Activated T-cell treated with anti-CD3 and anti-CD28 coated beads, Interleukin-2, amount 50 U/mL, for 72 hours (primary cell): Measurements from ENCODE around the gene STK4. TPM values are rescaled to one million over a fixed set of nuclear protein-coding genes. Genes with fewer than 3 reads are reported as not detected.
A peak's percentile ranks its signal among the peaks of the same experiment; 100 is the strongest.

ENCODE experiments used
- ATAC-seq, 2 donors: fragments of 150-1000 bp; cut with Tn5 transposase; replicated peaks in 1 of 2; 2 replicates each; pipeline ENCODE4 v1.10.0; 2021; ENCODE audit warnings: moderate library complexity in 2 of 2, mild to moderate bottlenecking in 1 of 2
- DNase-seq, 2 donors: peaks; one replicate each; pipeline ENCODE4 v3.0.0; 2021 to 2022; ENCODE audit warnings: mixed read lengths in 1 of 2
- H3K27ac Mint-ChIP-seq: one replicate; pipeline ENCODE4 v1.8.0; 2022; ENCODE audit warnings: mild to moderate bottlenecking, moderate library complexity, mixed read lengths
- H3K27me3 Mint-ChIP-seq: one replicate; pipeline ENCODE4 v1.8.0; 2022; ENCODE audit warnings: low read depth, mixed read lengths
- H3K36me3 Mint-ChIP-seq, 2 donors: one replicate each; pipeline ENCODE4 v1.8.0; 2022; ENCODE audit warnings: mixed read lengths in 2 of 2, mild to moderate bottlenecking in 1 of 2; ENCODE audit not compliant: insufficient read depth in 2 of 2
- H3K4me1 Mint-ChIP-seq: one replicate; pipeline ENCODE4 v1.8.0; 2022; ENCODE audit warnings: low read depth, mixed read lengths
- H3K4me3 Mint-ChIP-seq, 2 donors: one replicate each; pipeline ENCODE4 v1.8.0; 2022; ENCODE audit warnings: mild to moderate bottlenecking in 2 of 2, mixed read lengths in 2 of 2, moderate library complexity in 2 of 2
- H3K9me3 Mint-ChIP-seq, 2 donors: one replicate each; pipeline ENCODE4 v1.8.0; 2022; ENCODE audit warnings: mixed read lengths in 2 of 2
- total RNA-seq, 2 donors: library from RNA; stranded (reverse); gene quantifications; one replicate each; pipeline ENCODE4 v1.2.3, GENCODE V29; 2022

Gene STK4
- total RNA-seq, 2 donors from 2014 or later: 161 to 162 TPM

- H3K36me3 Mint-ChIP-seq: peaks cover 21 to 36% of the 10 kb centered on the region in 2 donors
- H3K9me3 Mint-ChIP-seq: peaks cover 0 to 2% of the 10 kb centered on the region in 2 donors
- H3K4me1 Mint-ChIP-seq: peaks cover 80% of the 10 kb centered on the region
- peak overlapping the region; percentile 96 for H3K27ac Mint-ChIP-seq
- peak in 1 of 2 donors; percentile 21 for DNase-seq
- no peaks in the 10 kb centered on the region for H3K27me3 Mint-ChIP-seq
- H3K4me3 Mint-ChIP-seq: peak overlapping the region; percentile 94 to 99
- peak in 1 of 2 donors; percentile 21 for ATAC-seq
These were observed 7.2 kb upstream of the STK4 start for GRCh38 chr20:44959082-44959637.

- DNase-seq (peak; percentile 72 to 83), ATAC-seq (peak; percentile 77 to 78)
- Mint-ChIP-seq H3K4me3 (peak overlapping the region; percentile 94 to 99), H3K27ac (peak overlapping the region; percentile 96), H3K9me3 (peaks cover 0 to 2% of the 10 kb centered on the region in 2 donors), H3K4me1 (peaks cover 80% of the 10 kb centered on the region), H3K27me3 (no peaks in the 10 kb centered on the region), H3K36me3 (peaks cover 19 to 35% of the 10 kb centered on the region in 2 donors)
These were observed 6.6 kb upstream of the STK4 start for GRCh38 chr20:44959638-44960102.

GRCh38 chr20:44960103-44960852 is 6.0 kb upstream of the STK4 start, which contains the start of gene TOMM34:
Gene TOMM34, minus strand, starts transcription at chr20:44960397. Its CDS starts 64 bp downstream, at chr20:44960333.
- H3K27me3 Mint-ChIP-seq: no peaks in the 10 kb centered on the region
- peak within 1 kb of the TSS; percentile 96 for H3K27ac Mint-ChIP-seq
- peak; percentile 91 to 95 for ATAC-seq
- H3K9me3 Mint-ChIP-seq: peaks cover 0 to 2% of the 10 kb centered on the region in 2 donors
- H3K4me3 Mint-ChIP-seq: peak within 1 kb of the TSS; percentile 94 to 99
- peaks cover 16 to 29% of the 10 kb centered on the region in 2 donors for H3K36me3 Mint-ChIP-seq
- peak; percentile 97 to 98 for DNase-seq
- peaks cover 83% of the 10 kb centered on the region for H3K4me1 Mint-ChIP-seq

GRCh38 chr20:44961011-44961869 is 5.1 kb upstream of the STK4 start:
- H3K27ac Mint-ChIP-seq: peak overlapping the region; percentile 93
- peaks cover 0 to 2% of the 10 kb centered on the region in 2 donors for H3K9me3 Mint-ChIP-seq
- peaks cover 13 to 21% of the 10 kb centered on the region in 2 donors for H3K36me3 Mint-ChIP-seq
- peaks cover 82% of the 10 kb centered on the region for H3K4me1 Mint-ChIP-seq
- H3K4me3 Mint-ChIP-seq: peak overlapping the region; percentile 94 to 99
- H3K27me3 Mint-ChIP-seq: no peaks in the 10 kb centered on the region
- ATAC-seq (no peak), DNase-seq (no peak)

GRCh38 chr20:44961870-44962267 is 4.4 kb upstream of the STK4 start:
- H3K36me3 Mint-ChIP-seq: peaks cover 13 to 22% of the 10 kb centered on the region in 2 donors
- no peaks in the 10 kb centered on the region for H3K27me3 Mint-ChIP-seq
- peaks cover 0 to 2% of the 10 kb centered on the region in 2 donors for H3K9me3 Mint-ChIP-seq
- H3K4me3 Mint-ChIP-seq: peak overlapping the region; percentile 39 to 94
- DNase-seq (no peak), ATAC-seq (no peak)
- peaks cover 76% of the 10 kb centered on the region for H3K4me1 Mint-ChIP-seq
- H3K27ac Mint-ChIP-seq: no peak overlapping the region

GRCh38 chr20:44962483-44962882 is 3.8 kb upstream of the STK4 start:
- no peak overlapping the region for H3K27ac Mint-ChIP-seq
- ATAC-seq (no peak), DNase-seq (no peak)
- H3K27me3 Mint-ChIP-seq: no peaks in the 10 kb centered on the region
- peaks cover 0 to 2% of the 10 kb centered on the region in 2 donors for H3K9me3 Mint-ChIP-seq
- no peak overlapping the region for H3K4me3 Mint-ChIP-seq
- H3K36me3 Mint-ChIP-seq: peaks cover 16 to 23% of the 10 kb centered on the region in 2 donors
- peaks cover 71% of the 10 kb centered on the region for H3K4me1 Mint-ChIP-seq

GRCh38 chr20:44963325-44964215 is 2.7 kb upstream of the STK4 start:
- Mint-ChIP-seq H3K27me3 (no peaks in the 10 kb centered on the region), H3K9me3 (peaks cover 0 to 2% of the 10 kb centered on the region in 2 donors), H3K36me3 (peaks cover 13 to 19% of the 10 kb centered on the region in 2 donors), H3K4me1 (peaks cover 63% of the 10 kb centered on the region), H3K27ac (peak overlapping the region; percentile 7), H3K4me3 (peak overlapping the region in 1 of 2 donors; percentile 5)
- ATAC-seq (no peak), DNase-seq (no peak)

GRCh38 chr20:44965651-44966029 is 672 bp upstream of the STK4 start:
- no peak for DNase-seq
- ATAC-seq: no peak
- peaks cover 7 to 11% of the 10 kb centered on the region in 2 donors for H3K36me3 Mint-ChIP-seq

GRCh38 chr20:44967207-44967807 is 995 bp downstream of the STK4 start:
- ATAC-seq: peak in 1 of 2 donors; percentile 33
- H3K27me3 Mint-ChIP-seq: no peaks in the 10 kb centered on the region

More at GRCh38 chr20:44965651-44966029, 672 bp upstream of the STK4 start:
- H3K27me3 Mint-ChIP-seq: no peaks in the 10 kb centered on the region
- H3K4me3 Mint-ChIP-seq: peak overlapping the region; percentile 87 to 99
- peak overlapping the region; percentile 43 for H3K27ac Mint-ChIP-seq
- H3K9me3 Mint-ChIP-seq: peaks cover 0 to 2% of the 10 kb centered on the region in 2 donors
- peaks cover 67% of the 10 kb centered on the region for H3K4me1 Mint-ChIP-seq

GRCh38 chr20:44969300-44969894 is 3.1 kb downstream of the STK4 start:
- DNase-seq (peak in 1 of 2 donors; percentile 33), ATAC-seq (no peak)
- no peaks in the 10 kb centered on the region for H3K9me3 Mint-ChIP-seq
- peaks cover 17 to 29% of the 10 kb centered on the region in 2 donors for H3K36me3 Mint-ChIP-seq
- H3K27me3 Mint-ChIP-seq: no peaks in the 10 kb centered on the region
- peak overlapping the region; percentile 43 for H3K27ac Mint-ChIP-seq
- peaks cover 67% of the 10 kb centered on the region for H3K4me1 Mint-ChIP-seq
- H3K4me3 Mint-ChIP-seq: peak overlapping the region; percentile 87 to 99

More at GRCh38 chr20:44967207-44967807, 995 bp downstream of the STK4 start:
- H3K4me1 Mint-ChIP-seq: peaks cover 64% of the 10 kb centered on the region
- peaks cover 7 to 12% of the 10 kb centered on the region in 2 donors for H3K36me3 Mint-ChIP-seq
- peaks cover 0 to 2% of the 10 kb centered on the region in 2 donors for H3K9me3 Mint-ChIP-seq
- H3K27ac Mint-ChIP-seq: peak overlapping the region; percentile 43
- DNase-seq: peak; percentile 37
- peak overlapping the region; percentile 87 to 99 for H3K4me3 Mint-ChIP-seq

GRCh38 chr20:44970243-44970757 is 4.0 kb downstream of the STK4 start:
- no peaks in the 10 kb centered on the region for H3K27me3 Mint-ChIP-seq
- H3K9me3 Mint-ChIP-seq: no peaks in the 10 kb centered on the region
- peaks cover 23 to 38% of the 10 kb centered on the region in 2 donors for H3K36me3 Mint-ChIP-seq
- H3K4me3 Mint-ChIP-seq: peak overlapping the region; percentile 80 to 97
- ATAC-seq: peak in 1 of 2 donors; percentile 5
- H3K4me1 Mint-ChIP-seq: peaks cover 72% of the 10 kb centered on the region
- peak overlapping the region; percentile 100 for H3K27ac Mint-ChIP-seq
- DNase-seq: no peak
